GM12878 (cell line): Measurements from ENCODE around the gene RCL1. TPM values are rescaled to one million over a fixed set of nuclear protein-coding genes. Genes with fewer than 3 reads are reported as not detected.

Experiments used
- ATAC-seq: fragments of 200-7000 bp; cut with Tn5 transposase; 3 replicates; pipeline ENCODE4 v1.9.1; 2020; ENCODE audit warnings: mild to moderate bottlenecking, moderate library complexity
- BruUV-seq: library from RNA; stranded (reverse); fragments of 400-500 nt; replicated peaks from 2 replicates; lab custom pipeline; 2021; lab: Mats Ljungman, UMichigan
- CTCF ChIA-PET: fragments of 300-600 bp; sonication (Branson Sonifier 250); formaldehyde crosslinking; extraction: SDS; loops from one replicate; lab custom pipeline; 2021; ENCODE audit warnings: inconsistent platforms; lab: Yijun Ruan, JAX
- POLR2A ChIA-PET: fragments of 350-600 bp; formaldehyde crosslinking; extraction: SDS; loops from one replicate; lab custom pipeline; 2021; ENCODE audit warnings: inconsistent platforms; lab: Charles Lee
- RAD21 ChIA-PET: fragments of 300-600 bp; sonication (Branson Sonifier 250); formaldehyde crosslinking; loops from one replicate; lab custom pipeline; 2023; ENCODE audit warnings: antibody characterized with exemption; ENCODE audit not compliant: unreplicated experiment; lab: Charles Lee
- SMC1A ChIA-PET: fragments of 300-600 bp; sonication (Branson Sonifier 250); formaldehyde crosslinking; loops from one replicate; lab custom pipeline; 2023; ENCODE audit not compliant: unreplicated experiment, uncharacterized antibody; lab: Charles Lee
- DNase-seq: peaks from one replicate; pipeline ENCODE4 v3.0.0-alpha.2; 2011; ENCODE audit warnings: low read depth, low spot score
- FAIRE-seq: peaks from 3 replicates; lab custom pipeline; 2011; peaks lifted over from hg19 to GRCh38; lab: Jason Lieb, UNC
- H2AFZ ChIP-seq: 2 replicates; pipeline ENCODE4 v1.6.0; 2011; ENCODE audit warnings: low read depth, low read length, control low read depth; ENCODE audit not compliant: control insufficient read depth
- H3K27ac ChIP-seq: 2 replicates; pipeline ENCODE4 v1.5.1; 2011; ENCODE audit warnings: control low read depth; ENCODE audit not compliant: control insufficient read depth, insufficient read depth
- H3K27me3 ChIP-seq, 2 experiments: replicated peaks in 1 of 2; 2 replicates each; pipeline versions ENCODE4 v1.6.0 to v1.6.1; 2011; ENCODE audit warnings: low read length in 1 of 2; ENCODE audit not compliant: control insufficient read depth in 2 of 2, insufficient read depth in 2 of 2
- H3K36me3 ChIP-seq, 2 experiments: 2 replicates each; pipeline ENCODE4 v1.5.1; 2011; ENCODE audit warnings: low read length in 1 of 2; ENCODE audit not compliant: control insufficient read depth in 2 of 2, insufficient read depth in 2 of 2
- H3K4me1 ChIP-seq: 2 replicates; pipeline ENCODE4 v1.6.1; 2011; ENCODE audit warnings: mild to moderate bottlenecking, low read length, moderate library complexity, mixed read lengths; ENCODE audit not compliant: control insufficient read depth, insufficient read depth
- H3K4me2 ChIP-seq: 2 replicates; pipeline ENCODE4 v1.6.0; 2011; ENCODE audit warnings: control low read depth; ENCODE audit not compliant: control insufficient read depth, insufficient read depth
- H3K4me3 ChIP-seq: fragments of 200-600 bp; sonication (generic); 2 replicates; pipeline ENCODE4 v1.5.1; 2016
- H3K79me2 ChIP-seq: 2 replicates; pipeline ENCODE4 v1.6.0; 2011; ENCODE audit warnings: low read length; ENCODE audit not compliant: control insufficient read depth, insufficient read depth
- H3K9ac ChIP-seq: 2 replicates; pipeline ENCODE4 v1.8.0; 2011; ENCODE audit warnings: low read length, control low read depth, mixed read lengths; ENCODE audit not compliant: control insufficient read depth, insufficient read depth
- H3K9me3 ChIP-seq: replicated peaks from 3 replicates; pipeline ENCODE4 v1.5.1; 2011; ENCODE audit warnings: mild to moderate bottlenecking, low read length; ENCODE audit not compliant: control insufficient read depth, insufficient read depth
- H4K20me1 ChIP-seq: 2 replicates; pipeline ENCODE4 v1.6.0; 2011; ENCODE audit not compliant: control insufficient read depth, insufficient read depth
- EGR1 ChIP-seq, 2 experiments: IDR thresholded peaks; 1 replicate in 1 of 2; 2 replicates in 1 of 2; pipeline ENCODE4 v1.6.1; 2011 to 2012; ENCODE audit warnings: low read depth in 2 of 2, low read length in 2 of 2, borderline replicate concordance in 1 of 2, mild to moderate bottlenecking in 1 of 2, moderate library complexity in 1 of 2
- FOXM1 ChIP-seq: IDR thresholded peaks from 2 replicates; pipeline ENCODE4 v1.6.1; 2012; ENCODE audit warnings: low read depth, mild to moderate bottlenecking, inconsistent platforms, low read length, moderate library complexity
- JUNB ChIP-seq: IDR thresholded peaks from 2 replicates; pipeline ENCODE4 v1.6.1; 2016; ENCODE audit warnings: antibody characterized with exemption, mild to moderate bottlenecking
- NFIC ChIP-seq: IDR thresholded peaks from 2 replicates; pipeline ENCODE4 v1.6.1; 2012; ENCODE audit warnings: low read depth, mild to moderate bottlenecking, inconsistent platforms, low read length, moderate library complexity
- NR2C1 ChIP-seq: fragments of 450-650 bp; IDR thresholded peaks from 2 replicates; pipeline ENCODE4 v1.6.1; 2017; ENCODE audit warnings: antibody characterized with exemption, mild to moderate bottlenecking, moderate library complexity
- PAX8 ChIP-seq: fragments of 450-650 bp; IDR thresholded peaks from 2 replicates; pipeline ENCODE4 v1.6.1; 2017; ENCODE audit warnings: mild to moderate bottlenecking, moderate library complexity
- TAF1 ChIP-seq: IDR thresholded peaks from 2 replicates; pipeline ENCODE4 v1.6.1; 2011; ENCODE audit warnings: mild to moderate bottlenecking, low read depth, low read length, borderline replicate concordance
- WGBS: methylation state at CpG from one replicate; pipeline ENCODE4 v1.1.6; 2016; ENCODE audit warnings: low lambda C conversion rate; ENCODE audit not compliant: insufficient replicate concordance, insufficient coverage; ENCODE audit errors: missing lambda C conversion rate; 5-methylcytosine and 5-hydroxymethylcytosine counted together
- in situ Hi-C: fragments of 300-500 bp; cut with MboI; formaldehyde crosslinking; loops from 9 replicates; pipeline ENCODE4 v1.14.3; 2018; ENCODE audit warnings: mixed read lengths
- intact Hi-C: fragments of 100-400 bp; cut with micrococcal nuclease; formaldehyde crosslinking; loops from one replicate; pipeline ENCODE4 v1.14.2; 2022; ENCODE audit not compliant: unreplicated experiment
- polyA plus RNA-seq, 11 experiments: library from polyadenylated mRNA; depleted of rRNA in 4 of 11; unstranded in 6 of 11; stranded (reverse) in 5 of 11; fragments of >200 nt; fragmentation: Nextera tagmentation in 4 of 11; fragmentation: Illumina TruSeq in 1 of 11; extraction: Ambion mirVana in 4 of 11; extraction: Trizol in 1 of 11; gene quantifications; 1 replicate in 1 of 11; 2 replicates in 10 of 11; pipeline versions ENCODE4 v1.2.1 to v1.2.3, GENCODE V29; 2011 to 2016; ENCODE audit warnings: inconsistent platforms in 2 of 11, missing spikeins in 2 of 11, low read depth in 1 of 11
- total RNA-seq, 4 experiments: library from RNA; depleted of rRNA in 3 of 4; stranded (reverse); fragments of >200 nt in 3 of 4; fragmentation: Illumina TruSeq in 1 of 4; extraction: Trizol in 1 of 4; gene quantifications; 2 replicates each; pipeline versions ENCODE4 v1.2.1 to v1.2.3, GENCODE V29; 2013 to 2021

RCL1 gene
- total and polyA plus RNA-seq, 10 of the 15 experiments (the other 5 are each of a cell fraction or from before 2014, with no cell fraction given): 21.1 to 46.8 (median 30.5) TPM

DNA sequence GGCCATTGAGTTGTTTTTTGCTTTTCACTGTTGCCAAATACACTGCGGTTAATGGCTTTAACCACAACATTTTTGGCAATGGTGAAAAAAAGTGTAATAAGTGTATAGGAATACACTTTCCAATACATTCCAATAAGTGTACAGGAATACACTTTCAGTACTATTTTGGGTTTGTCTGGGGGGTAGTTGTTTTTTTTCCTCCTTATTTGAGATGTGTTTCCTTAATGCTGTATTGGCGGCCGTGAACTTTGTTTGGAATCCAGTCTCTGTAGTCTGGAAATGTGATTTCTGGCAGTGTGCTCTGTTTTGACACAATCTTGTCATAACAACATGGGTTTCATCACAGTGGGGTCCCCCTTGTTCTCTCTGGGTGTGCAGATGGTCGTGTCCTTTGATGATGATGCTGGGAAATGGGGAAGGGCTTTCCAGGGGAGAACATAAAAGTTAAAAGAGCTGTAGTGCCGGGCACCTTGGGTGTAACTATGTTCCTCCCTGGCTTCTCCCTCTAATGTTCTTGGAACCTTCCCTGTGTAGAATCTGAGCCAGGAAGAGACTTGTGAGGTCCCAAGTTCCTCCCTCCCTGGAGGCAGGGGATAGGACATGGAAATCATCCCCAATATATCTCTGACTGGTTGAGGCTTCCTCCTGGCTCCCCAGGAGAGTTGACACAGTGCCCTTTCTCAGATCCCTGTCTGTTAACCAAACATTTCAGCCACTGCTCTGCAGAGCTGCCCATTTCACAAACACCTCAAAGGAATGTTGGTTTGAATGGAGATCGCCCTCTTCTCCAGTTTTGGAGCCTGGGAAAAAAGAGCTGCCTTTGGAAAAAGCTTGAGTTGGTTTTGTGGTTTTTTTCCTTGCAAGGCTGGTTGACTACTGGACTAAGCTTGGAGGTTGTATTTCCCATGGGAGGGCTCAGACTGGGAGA is 44.8 kb downstream of the RCL1 start:
- in situ Hi-C loops: no loop called here

DNA sequence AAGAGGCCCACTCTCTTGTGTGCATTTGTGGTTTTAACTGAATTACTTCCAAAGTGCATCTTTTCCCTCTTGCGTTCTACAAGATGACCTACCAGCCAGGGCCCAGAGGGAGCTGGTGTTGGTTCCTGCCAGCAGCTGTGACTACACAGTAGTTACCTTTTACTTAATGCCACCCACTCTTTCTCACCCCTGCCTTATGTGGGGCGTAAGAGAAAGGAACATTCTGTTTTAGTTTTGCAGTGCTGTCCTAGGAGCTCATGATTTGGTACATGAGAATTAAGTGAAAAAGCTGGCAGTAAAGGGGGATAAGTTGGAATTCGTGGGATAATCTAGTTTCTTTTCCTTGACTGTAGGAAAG is 45.4 kb downstream of the RCL1 start:
- Histone ChIP-seq H2AFZ (no peak overlapping the region), H3K79me2 (no peaks in the 10 kb centered on the region), H3K36me3 (peaks cover 12 to 25% of the 10 kb centered on the region in 2 experiments), H3K27me3 (no peaks in the 10 kb centered on the region), H3K4me1 (peaks cover 3% of the 10 kb centered on the region; the same call in 1 of the 2 replicates), H3K9me3 (no peaks in the 10 kb centered on the region), H3K27ac (no peak overlapping the region), H3K4me2 (no peak overlapping the region), H4K20me1 (no peaks in the 10 kb centered on the region), H3K4me3 (no peak overlapping the region), H3K9ac (no peak overlapping the region)
- DNase-seq (no peak), ATAC-seq (peak; percentile 29; the same call in 2 of the 3 replicates), FAIRE-seq (no peak)
- ChIA-PET SMC1A (interaction anchor here (0.7 to 3.0 kb wide), 18 partner anchors 10 to 360 kb away, joined by 3 to 18 read pairs (median 4); no protein-coding TSS in a partner anchor), POLR2A (interaction anchor here (0.5 to 1.2 kb wide), 4 partner anchors 13 to 102 kb away, joined by 3 to 4 read pairs (median 3); partner anchors contain the start of gene RCL1), RAD21 (interaction anchor here (0.6 to 2.0 kb wide), 12 partner anchors 12 to 734 kb away, joined by 3 to 10 read pairs (median 5); partner anchors contain the start of gene RCL1), CTCF (interaction anchor here (0.7 to 3.1 kb wide), 11 partner anchors 10 to 757 kb away, joined by 3 to 16 read pairs (median 3); no protein-coding TSS in a partner anchor)
- in situ Hi-C loops (no loop called here), intact Hi-C loops (no loop called here)
- 59% methylated on average over 3 of the region's 3 CpGs for WGBS
- no TSS peak for BruUV-seq
- TF ChIP-seq PAX8 (no peak), FOXM1 (no peak), EGR1 (IDR thresholded peaks at IDR 0.05; ENCODE audit: borderline replicate concordance in 1 of 2, low read depth in 2 of 2, low read length in 2 of 2) (no peak), TAF1 (no peak), NFIC (no peak)

More for the DNA sequence above, 44.8 kb downstream of the RCL1 start:
- Histone ChIP-seq H3K36me3 (peaks cover 13 to 25% of the 10 kb centered on the region in 2 experiments), H3K27me3 (no peaks in the 10 kb centered on the region), H3K4me2 (no peak overlapping the region), H3K4me3 (no peak overlapping the region), H4K20me1 (no peaks in the 10 kb centered on the region), H3K9me3 (no peaks in the 10 kb centered on the region), H3K4me1 (peaks cover 3% of the 10 kb centered on the region; the same call in 1 of the 2 replicates), H3K9ac (no peak overlapping the region), H2AFZ (no peak overlapping the region), H3K79me2 (no peaks in the 10 kb centered on the region), H3K27ac (no peak overlapping the region)
- RAD21 ChIA-PET: interaction anchor here (0.6 to 2.0 kb wide), 11 partner anchors 13 to 151 kb away, joined by 3 to 10 read pairs (median 5); partner anchors contain the start of gene RCL1
- SMC1A ChIA-PET: interaction anchor here (0.7 to 3.0 kb wide), 16 partner anchors 9 to 361 kb away, joined by 3 to 18 read pairs (median 4); no protein-coding TSS in a partner anchor
- DNase-seq (no peak), FAIRE-seq (no peak), ATAC-seq (no peak)
- TF ChIP-seq NR2C1: no peak
- TF ChIP-seq JUNB: no peak
- CTCF ChIA-PET: interaction anchor here (0.7 to 3.1 kb wide), 12 partner anchors 9 to 757 kb away, joined by 3 to 16 read pairs (median 3); no protein-coding TSS in a partner anchor
- BruUV-seq: no TSS peak
- 99% methylated on average over 6 of the region's 6 CpGs for whole genome bisulfite sequencing
- intact Hi-C loops: no loop called here
- POLR2A ChIA-PET: interaction anchor here (0.9 to 1.2 kb wide), 3 partner anchors 13 to 45 kb away, joined by 3 to 4 read pairs (median 3); partner anchors contain the start of gene RCL1
